Measurements from ENCODE around the gene VWA8.

VWA8 gene

GRCh38 chr13:41941174-41941573 lies 19.7 kb downstream of the VWA8 start:
- POLR2A ChIA-PET: no interaction called here

GRCh38 chr13:41939398-41939797 lies 21.5 kb downstream of the VWA8 start:
- ChIA-PET POLR2A (no interaction called here), CTCF (no interaction called here)
- no peak for DNase-seq (ENCODE audit: low read depth, low spot score)
- no peak overlapping the region for H3K4me3 ChIP-seq (ENCODE audit: low read depth, low read length)
- TF ChIP-seq CTCF (IDR thresholded peaks at IDR 0.05; ENCODE audit: insufficient read depth, low read length, missing control alignments): no peak

More at GRCh38 chr13:41941174-41941573, 19.7 kb downstream of the VWA8 start:
- DNase-seq (ENCODE audit: low read depth, low spot score): no peak
- CTCF ChIA-PET: interaction anchor here (1.3 to 3.5 kb wide), 5 partner anchors 15 to 276 kb away, joined by 3 to 37 read pairs (median 4); partner anchors contain the start of gene VWA8
- H3K4me3 ChIP-seq (ENCODE audit: low read depth, low read length): no peak overlapping the region
- TF ChIP-seq CTCF (IDR thresholded peaks at IDR 0.05; ENCODE audit: insufficient read depth, low read length, missing control alignments): no peak

- CTCF ChIA-PET: no interaction called here
- DNase-seq (ENCODE audit: low read depth, low spot score): no peak
- no peak overlapping the region for H3K4me3 ChIP-seq (ENCODE audit: low read depth, low read length)
- POLR2A ChIA-PET: no interaction called here
- no peak for TF ChIP-seq CTCF (IDR thresholded peaks at IDR 0.05; ENCODE audit: insufficient read depth, low read length, missing control alignments)
These were observed 22.0 kb downstream of the VWA8 start for GRCh38 chr13:41938918-41939317.

GRCh38 chr13:41937388-41937787 lies 23.5 kb downstream of the VWA8 start:
- CTCF ChIA-PET: no interaction called here
- POLR2A ChIA-PET: no interaction called here
- no peak for TF ChIP-seq CTCF (IDR thresholded peaks at IDR 0.05; ENCODE audit: insufficient read depth, low read length, missing control alignments)
- H3K4me3 ChIP-seq (ENCODE audit: low read depth, low read length): no peak overlapping the region
- no peak for DNase-seq (ENCODE audit: low read depth, low spot score)

- CTCF ChIA-PET: no interaction called here
- POLR2A ChIA-PET: no interaction called here
- H3K4me3 ChIP-seq (ENCODE audit: low read depth, low read length): no peak overlapping the region
- DNase-seq (ENCODE audit: low read depth, low spot score): no peak
- no peak for TF ChIP-seq CTCF (IDR thresholded peaks at IDR 0.05; ENCODE audit: insufficient read depth, low read length, missing control alignments)
These were observed 25.4 kb downstream of the VWA8 start for GRCh38 chr13:41935501-41935900.

- DNase-seq (ENCODE audit: low read depth, low spot score): no peak
- no peak for TF ChIP-seq CTCF (IDR thresholded peaks at IDR 0.05; ENCODE audit: insufficient read depth, low read length, missing control alignments)
- POLR2A ChIA-PET: no interaction called here
- CTCF ChIA-PET: no interaction called here
- no peak overlapping the region for H3K4me3 ChIP-seq (ENCODE audit: low read depth, low read length)
These were observed 25.9 kb downstream of the VWA8 start for GRCh38 chr13:41934994-41935393.

Data from AG04449 (cell line).